Calu3 (cell line): ENCODE data around the gene GAK. TPM values are rescaled to one million over a fixed set of nuclear protein-coding genes. Genes with fewer than 3 reads are reported as not detected.
"Not testable (repeated sequence)": the region's sequence is repeated elsewhere in the genome, so short reads cannot be mapped to it uniquely, and the experiment has no call there.

Experiments
- BruUV-seq: library from RNA; stranded (reverse); fragments of 400-500 nt; replicated peaks from 2 replicates; lab custom pipeline; 2021; lab: Mats Ljungman, UMichigan
- CTCF ChIA-PET: fragments of 300-600 bp; sonication (Branson Sonifier 250); formaldehyde crosslinking; loops from one replicate; lab custom pipeline; 2022; ENCODE audit warnings: antibody characterized with exemption; lab: Charles Lee
- DNase-seq: peaks from one replicate; pipeline ENCODE4 v3.0.0; 2022
- H3K27ac Mint-ChIP-seq: one replicate; pipeline ENCODE4 v1.8.0; 2022; ENCODE audit warnings: mixed read lengths; ENCODE audit not compliant: unreplicated experiment
- H3K27me3 Mint-ChIP-seq: one replicate; pipeline ENCODE4 v1.8.0; 2022; ENCODE audit warnings: mixed read lengths; ENCODE audit not compliant: unreplicated experiment
- H3K36me3 Mint-ChIP-seq: one replicate; pipeline ENCODE4 v1.8.0; 2022; ENCODE audit warnings: mild to moderate bottlenecking, moderate library complexity, mixed read lengths; ENCODE audit not compliant: insufficient read depth, unreplicated experiment
- H3K4me1 Mint-ChIP-seq: one replicate; pipeline ENCODE4 v1.8.0; 2022; ENCODE audit warnings: mild to moderate bottlenecking, low read depth, mixed read lengths; ENCODE audit not compliant: unreplicated experiment
- H3K4me3 Mint-ChIP-seq: one replicate; pipeline ENCODE4 v1.8.0; 2022; ENCODE audit warnings: mild to moderate bottlenecking, low read depth, moderate library complexity, mixed read lengths; ENCODE audit not compliant: unreplicated experiment
- H3K9me3 Mint-ChIP-seq: one replicate; pipeline ENCODE4 v1.8.0; 2022; ENCODE audit warnings: low read depth, mixed read lengths; ENCODE audit not compliant: unreplicated experiment
- intact Hi-C: fragments of 100-400 bp; cut with micrococcal nuclease; formaldehyde crosslinking; loops from one replicate; pipeline ENCODE4 v1.10.0; 2022; ENCODE audit not compliant: unreplicated experiment
- total RNA-seq: library from RNA; stranded (reverse); gene quantifications from 2 replicates; pipeline ENCODE4 v1.2.3, GENCODE V29; 2022
- TF ChIP-seq, protein P1 (sequence below): fragments of 200-600 bp; IDR thresholded peaks from one replicate; pipeline ENCODE4 v1.8.0; 2022; ENCODE audit warnings: antibody characterized with exemption; ENCODE audit not compliant: unreplicated experiment

GAK gene
- total RNA-seq, 1 experiment from 2014 or later, result 94.1 TPM

DNA sequence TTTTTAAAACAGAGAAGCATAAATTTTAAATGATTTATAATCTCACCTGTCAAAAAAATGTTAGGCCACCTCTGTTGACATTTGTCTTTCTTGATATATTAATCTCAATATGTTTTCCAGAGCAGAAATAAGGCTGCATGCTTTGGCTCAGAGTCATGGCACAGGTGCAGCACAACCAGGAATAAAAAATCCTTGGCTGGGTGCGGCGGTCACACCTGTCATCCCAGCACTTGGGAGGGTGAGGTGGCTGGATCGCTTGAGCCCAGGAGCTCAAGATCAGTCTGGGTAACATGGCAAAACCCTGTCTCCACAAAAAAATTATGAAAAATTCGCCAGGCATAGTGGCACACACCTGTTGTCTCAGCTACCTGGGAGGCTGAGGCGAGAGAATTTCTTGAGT lies 124.3 kb downstream of the GAK start:
- intact Hi-C loops, result no loop called here
- peaks cover 11% of the 10 kb centered on the region for H3K27me3 Mint-ChIP-seq
- peaks cover 2% of the 10 kb centered on the region for H3K9me3 Mint-ChIP-seq
- BruUV-seq, result no TSS peak
- CTCF ChIA-PET, result no interaction called here
- peaks cover 7% of the 10 kb centered on the region for H3K36me3 Mint-ChIP-seq
- DNase-seq, result no peak
- no peak overlapping the region for H3K27ac Mint-ChIP-seq
- H3K4me1 Mint-ChIP-seq, result no peaks in the 10 kb centered on the region
- no peak overlapping the region for H3K4me3 Mint-ChIP-seq
- TF ChIP-seq, protein P1, sequence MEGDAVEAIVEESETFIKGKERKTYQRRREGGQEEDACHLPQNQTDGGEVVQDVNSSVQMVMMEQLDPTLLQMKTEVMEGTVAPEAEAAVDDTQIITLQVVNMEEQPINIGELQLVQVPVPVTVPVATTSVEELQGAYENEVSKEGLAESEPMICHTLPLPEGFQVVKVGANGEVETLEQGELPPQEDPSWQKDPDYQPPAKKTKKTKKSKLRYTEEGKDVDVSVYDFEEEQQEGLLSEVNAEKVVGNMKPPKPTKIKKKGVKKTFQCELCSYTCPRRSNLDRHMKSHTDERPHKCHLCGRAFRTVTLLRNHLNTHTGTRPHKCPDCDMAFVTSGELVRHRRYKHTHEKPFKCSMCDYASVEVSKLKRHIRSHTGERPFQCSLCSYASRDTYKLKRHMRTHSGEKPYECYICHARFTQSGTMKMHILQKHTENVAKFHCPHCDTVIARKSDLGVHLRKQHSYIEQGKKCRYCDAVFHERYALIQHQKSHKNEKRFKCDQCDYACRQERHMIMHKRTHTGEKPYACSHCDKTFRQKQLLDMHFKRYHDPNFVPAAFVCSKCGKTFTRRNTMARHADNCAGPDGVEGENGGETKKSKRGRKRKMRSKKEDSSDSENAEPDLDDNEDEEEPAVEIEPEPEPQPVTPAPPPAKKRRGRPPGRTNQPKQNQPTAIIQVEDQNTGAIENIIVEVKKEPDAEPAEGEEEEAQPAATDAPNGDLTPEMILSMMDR, result no peak

GRCh38 chr4:806979-807378 lies 125.1 kb downstream of the GAK start:
- BruUV-seq, H3K27ac Mint-ChIP-seq, DNase-seq, H3K4me1 Mint-ChIP-seq, CTCF ChIA-PET, H3K4me3 Mint-ChIP-seq, intact Hi-C loops, H3K9me3 Mint-ChIP-seq, H3K36me3 Mint-ChIP-seq, H3K27me3 Mint-ChIP-seq: not testable (repeated sequence)

DNA sequence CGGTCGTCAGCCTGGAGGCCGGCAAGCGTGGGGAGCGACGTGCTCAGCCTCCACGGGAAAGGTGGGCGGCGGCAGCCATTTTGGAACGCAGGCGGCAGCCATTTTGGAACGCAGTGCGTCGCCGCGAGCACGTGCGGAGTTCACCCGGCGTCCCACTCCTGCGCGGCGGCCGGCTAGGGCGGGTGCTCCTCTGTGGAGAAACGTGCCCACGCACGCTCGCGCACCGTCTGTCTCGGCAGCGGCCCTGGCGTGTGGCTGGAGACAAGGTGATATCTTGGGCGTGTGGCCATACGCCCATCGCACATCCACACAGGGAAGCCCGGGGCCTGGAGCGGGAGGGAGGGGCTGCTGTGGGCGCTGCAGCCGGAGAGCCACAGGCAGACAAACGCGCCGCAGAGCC lies 127.3 kb downstream of the GAK start:
- CTCF ChIA-PET, result no interaction called here

DNA sequence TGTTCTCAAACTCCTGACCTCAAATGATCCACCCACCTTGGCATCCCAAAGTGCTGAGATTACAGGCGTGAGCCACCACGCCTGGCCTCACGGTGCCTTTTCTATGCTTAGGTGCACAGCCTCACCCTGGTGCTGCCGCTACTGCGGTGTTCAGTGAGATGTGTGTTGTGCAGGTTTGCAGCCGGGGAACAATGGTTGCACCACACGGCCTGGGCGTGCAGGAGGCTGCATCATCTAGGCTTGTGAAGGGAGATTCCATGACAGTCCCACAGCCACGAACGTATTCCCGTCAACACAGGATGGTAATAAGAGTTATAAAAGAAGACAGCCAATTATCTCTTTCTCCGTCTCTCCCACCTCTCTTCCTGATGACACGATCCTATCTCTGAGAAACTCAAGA lies 128.2 kb downstream of the GAK start:
- intact Hi-C loops, result no loop called here
- H3K4me3 Mint-ChIP-seq, result no peak overlapping the region
- TF ChIP-seq, protein P1, result no peak
- peaks cover 2% of the 10 kb centered on the region for H3K9me3 Mint-ChIP-seq
- H3K4me1 Mint-ChIP-seq, result peaks cover 5% of the 10 kb centered on the region
- no TSS peak for BruUV-seq
- CTCF ChIA-PET, result no interaction called here
- H3K27me3 Mint-ChIP-seq, result no peaks in the 10 kb centered on the region
- no peak for DNase-seq
- no peak overlapping the region for H3K27ac Mint-ChIP-seq
- peaks cover 4% of the 10 kb centered on the region for H3K36me3 Mint-ChIP-seq

More for the DNA sequence above, 127.3 kb downstream of the GAK start:
- Mint-ChIP-seq H3K4me1 (no peaks in the 10 kb centered on the region), H3K9me3 (peaks cover 2% of the 10 kb centered on the region), H3K27me3 (no peaks in the 10 kb centered on the region), H3K36me3 (no peaks in the 10 kb centered on the region), H3K4me3 (no peak overlapping the region), H3K27ac (no peak overlapping the region)
- no TSS peak for BruUV-seq
- TF ChIP-seq, protein P1, result no peak
- intact Hi-C loops, result no loop called here
- DNase-seq, result no peak

DNA sequence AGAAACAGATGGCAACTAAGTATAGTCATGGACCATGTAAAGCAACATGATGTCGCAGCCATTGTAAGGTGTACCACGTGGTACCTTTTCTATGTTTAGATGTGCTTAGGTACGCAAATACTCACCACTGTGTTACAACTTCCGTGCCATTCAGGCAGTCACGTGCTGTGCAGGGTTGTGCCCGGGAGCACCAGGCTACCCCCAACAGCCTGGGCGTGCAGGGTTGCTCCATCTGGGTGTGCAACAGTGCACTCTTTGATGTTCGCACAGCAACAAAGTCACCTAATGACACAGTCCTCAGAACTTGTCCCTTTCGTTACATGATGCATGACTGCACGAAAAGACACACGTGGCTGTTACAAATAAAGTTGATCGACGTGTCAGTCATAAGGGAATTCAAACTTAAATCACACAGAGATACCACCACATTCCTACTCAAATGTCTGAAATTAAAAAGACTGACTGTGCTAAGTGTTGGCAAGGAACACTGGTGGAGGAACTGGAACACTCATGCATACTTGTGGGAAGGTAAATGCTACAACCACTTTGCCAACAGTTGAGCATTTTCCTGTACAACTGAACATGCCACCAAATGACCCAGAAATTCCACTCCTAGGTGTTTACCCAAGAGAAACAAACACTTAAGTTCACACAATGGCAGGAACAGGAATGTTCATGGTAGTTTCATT lies 130.5 kb downstream of the GAK start:
- CTCF ChIA-PET, result no interaction called here
- intact Hi-C loops, result no loop called here
- no peaks in the 10 kb centered on the region for H3K27me3 Mint-ChIP-seq

More for the DNA sequence above, 130.5 kb downstream of the GAK start:
- no peak for DNase-seq
- peaks cover 5% of the 10 kb centered on the region for H3K36me3 Mint-ChIP-seq
- peaks cover 10% of the 10 kb centered on the region for H3K4me1 Mint-ChIP-seq
- H3K27ac Mint-ChIP-seq, result no peak overlapping the region
- no TSS peak for BruUV-seq
- TF ChIP-seq, protein P1, result no peak
- H3K9me3 Mint-ChIP-seq, result peaks cover 2% of the 10 kb centered on the region
- no peak overlapping the region for H3K4me3 Mint-ChIP-seq
